ENCODE data around the gene IDS.

DNA sequence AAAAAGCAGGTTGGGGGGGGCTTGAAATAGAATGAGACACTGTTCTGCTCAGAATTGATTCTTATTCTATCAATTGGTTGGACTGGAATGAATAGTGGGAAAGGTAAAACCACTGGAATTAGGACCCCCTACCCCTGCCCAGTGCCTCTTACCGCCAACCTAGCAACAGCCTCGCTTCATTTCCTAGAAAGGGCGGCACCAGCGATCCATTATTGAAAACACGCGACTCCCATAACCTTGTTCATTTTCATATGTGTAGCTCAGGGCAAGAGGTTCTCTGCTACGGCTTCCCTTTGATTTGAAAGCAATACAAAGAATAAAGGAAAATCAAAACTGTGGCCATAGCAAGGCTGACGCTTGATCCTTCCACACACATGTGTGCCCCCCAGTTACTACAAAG, 33.7 kb downstream of the IDS start:
- TF ChIP-seq ASH2L (IDR thresholded peaks at IDR 0.05; ENCODE audit: low read length) (no peak), POLR2A (IDR thresholded peaks at IDR 0.05; ENCODE audit: control extremely low read depth in 1 of 2, low read depth in 2 of 2, low read length in 2 of 2) (no peak), SP1 (IDR thresholded peaks at IDR 0.05; ENCODE audit: low read depth, low read length) (no peak), POLR2AphosphoS5 (IDR thresholded peaks at IDR 0.05; ENCODE audit: low read depth, low read length) (no peak), SIN3A (conservative IDR thresholded peaks at IDR 0.05 in 1 of 2, IDR thresholded peaks at IDR 0.05 in 1 of 2; ENCODE audit: low read depth in 1 of 2, low read length in 2 of 2) (no peak), CBX5 (IDR thresholded peaks at IDR 0.05; ENCODE audit: low read depth, low read length) (no peak), ZNF274 (IDR thresholded peaks at IDR 0.05; ENCODE audit: borderline replicate concordance, extremely low read depth, low read length) (no peak), EZH2 (IDR thresholded peaks at IDR 0.05; ENCODE audit: low read depth, low read length, severe bottlenecking) (no peak)
- TF ChIP-seq, protein P1, sequence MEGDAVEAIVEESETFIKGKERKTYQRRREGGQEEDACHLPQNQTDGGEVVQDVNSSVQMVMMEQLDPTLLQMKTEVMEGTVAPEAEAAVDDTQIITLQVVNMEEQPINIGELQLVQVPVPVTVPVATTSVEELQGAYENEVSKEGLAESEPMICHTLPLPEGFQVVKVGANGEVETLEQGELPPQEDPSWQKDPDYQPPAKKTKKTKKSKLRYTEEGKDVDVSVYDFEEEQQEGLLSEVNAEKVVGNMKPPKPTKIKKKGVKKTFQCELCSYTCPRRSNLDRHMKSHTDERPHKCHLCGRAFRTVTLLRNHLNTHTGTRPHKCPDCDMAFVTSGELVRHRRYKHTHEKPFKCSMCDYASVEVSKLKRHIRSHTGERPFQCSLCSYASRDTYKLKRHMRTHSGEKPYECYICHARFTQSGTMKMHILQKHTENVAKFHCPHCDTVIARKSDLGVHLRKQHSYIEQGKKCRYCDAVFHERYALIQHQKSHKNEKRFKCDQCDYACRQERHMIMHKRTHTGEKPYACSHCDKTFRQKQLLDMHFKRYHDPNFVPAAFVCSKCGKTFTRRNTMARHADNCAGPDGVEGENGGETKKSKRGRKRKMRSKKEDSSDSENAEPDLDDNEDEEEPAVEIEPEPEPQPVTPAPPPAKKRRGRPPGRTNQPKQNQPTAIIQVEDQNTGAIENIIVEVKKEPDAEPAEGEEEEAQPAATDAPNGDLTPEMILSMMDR (IDR thresholded peaks at IDR 0.05; ENCODE audit: control extremely low read depth in 1 of 3, insufficient read depth in 1 of 3, low read depth in 1 of 3, low read length in 3 of 3), result no peak

Measured in H1 (cell line).